Pulmonary artery endothelial cell (primary cell): Measurements from ENCODE around the gene WWOX. TPM values are rescaled to one million over a fixed set of nuclear protein-coding genes. Genes with fewer than 3 reads are reported as not detected.

Experiments used
- DNase-seq: peaks from one replicate; pipeline ENCODE4 v3.0.0-alpha.2; 2011; ENCODE audit warnings: low read depth, low spot score
- total RNA-seq: library from RNA; depleted of rRNA; stranded (reverse); fragments of >200 nt; gene quantifications from 2 replicates; pipeline ENCODE4 v1.2.3, GENCODE V29; 2014

WWOX gene
- total RNA-seq, 1 donor from 2014 or later = 15.9 TPM

GRCh38 chr16:78562650-78563049 is 463.2 kb downstream of the WWOX start:
- DNase-seq = no peak

- DNase-seq = no peak
These were observed 464.5 kb downstream of the WWOX start for GRCh38 chr16:78563905-78564304.

- no peak for DNase-seq
These were observed 467.1 kb downstream of the WWOX start for GRCh38 chr16:78566397-78567073.

- DNase-seq = no peak
These were observed 471.1 kb downstream of the WWOX start for GRCh38 chr16:78570399-78571141.

GRCh38 chr16:78571434-78571833 is 472.0 kb downstream of the WWOX start:
- no peak for DNase-seq

- DNase-seq = no peak
These were observed 472.5 kb downstream of the WWOX start for GRCh38 chr16:78571898-78572358.

- no peak for DNase-seq
These were observed 475.1 kb downstream of the WWOX start for GRCh38 chr16:78574571-78574970.

GRCh38 chr16:78576941-78577340 is 477.5 kb downstream of the WWOX start:
- DNase-seq = no peak

GRCh38 chr16:78577630-78578029 is 478.2 kb downstream of the WWOX start:
- DNase-seq = no peak

GRCh38 chr16:78579020-78579419 is 479.6 kb downstream of the WWOX start:
- DNase-seq = no peak

- DNase-seq = no peak
These were observed 484.0 kb downstream of the WWOX start for GRCh38 chr16:78583441-78583840.

- DNase-seq = no peak
These were observed 484.9 kb downstream of the WWOX start for GRCh38 chr16:78584213-78584860.

- no peak for DNase-seq
These were observed 485.5 kb downstream of the WWOX start for GRCh38 chr16:78584991-78585390.

- DNase-seq = no peak
These were observed 489.9 kb downstream of the WWOX start for GRCh38 chr16:78589331-78589730.

- no peak for DNase-seq
These were observed 492.2 kb downstream of the WWOX start for GRCh38 chr16:78591682-78592103.

- no peak for DNase-seq
These were observed 492.7 kb downstream of the WWOX start for GRCh38 chr16:78592111-78592510.

GRCh38 chr16:78593352-78593751 is 493.9 kb downstream of the WWOX start:
- DNase-seq = no peak

GRCh38 chr16:78594191-78594590 is 494.7 kb downstream of the WWOX start:
- DNase-seq = no peak

GRCh38 chr16:78596348-78596995 is 497.0 kb downstream of the WWOX start:
- DNase-seq = no peak

GRCh38 chr16:78596996-78597422 is 497.6 kb downstream of the WWOX start:
- DNase-seq = no peak

GRCh38 chr16:78597809-78598570 is 498.5 kb downstream of the WWOX start:
- no peak for DNase-seq
